ENCODE results near the gene ZNF593OS.

Gene ZNF593OS

GRCh38 chr1:26164036-26164860 lies 7.4 kb downstream of the ZNF593OS start:
- TF ChIP-seq, protein P1, sequence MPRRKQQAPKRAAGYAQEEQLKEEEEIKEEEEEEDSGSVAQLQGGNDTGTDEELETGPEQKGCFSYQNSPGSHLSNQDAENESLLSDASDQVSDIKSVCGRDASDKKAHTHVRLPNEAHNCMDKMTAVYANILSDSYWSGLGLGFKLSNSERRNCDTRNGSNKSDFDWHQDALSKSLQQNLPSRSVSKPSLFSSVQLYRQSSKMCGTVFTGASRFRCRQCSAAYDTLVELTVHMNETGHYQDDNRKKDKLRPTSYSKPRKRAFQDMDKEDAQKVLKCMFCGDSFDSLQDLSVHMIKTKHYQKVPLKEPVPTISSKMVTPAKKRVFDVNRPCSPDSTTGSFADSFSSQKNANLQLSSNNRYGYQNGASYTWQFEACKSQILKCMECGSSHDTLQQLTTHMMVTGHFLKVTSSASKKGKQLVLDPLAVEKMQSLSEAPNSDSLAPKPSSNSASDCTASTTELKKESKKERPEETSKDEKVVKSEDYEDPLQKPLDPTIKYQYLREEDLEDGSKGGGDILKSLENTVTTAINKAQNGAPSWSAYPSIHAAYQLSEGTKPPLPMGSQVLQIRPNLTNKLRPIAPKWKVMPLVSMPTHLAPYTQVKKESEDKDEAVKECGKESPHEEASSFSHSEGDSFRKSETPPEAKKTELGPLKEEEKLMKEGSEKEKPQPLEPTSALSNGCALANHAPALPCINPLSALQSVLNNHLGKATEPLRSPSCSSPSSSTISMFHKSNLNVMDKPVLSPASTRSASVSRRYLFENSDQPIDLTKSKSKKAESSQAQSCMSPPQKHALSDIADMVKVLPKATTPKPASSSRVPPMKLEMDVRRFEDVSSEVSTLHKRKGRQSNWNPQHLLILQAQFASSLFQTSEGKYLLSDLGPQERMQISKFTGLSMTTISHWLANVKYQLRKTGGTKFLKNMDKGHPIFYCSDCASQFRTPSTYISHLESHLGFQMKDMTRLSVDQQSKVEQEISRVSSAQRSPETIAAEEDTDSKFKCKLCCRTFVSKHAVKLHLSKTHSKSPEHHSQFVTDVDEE (CRISPR knock-in tag; IDR thresholded peaks at IDR 0.05): 0 out of 2 replicates have a peak, but pooled peaks have one; percentile 7
- TF ChIP-seq SNAI2 (CRISPR knock-in tag; IDR thresholded peaks at IDR 0.05) (0 out of 2 replicates have a peak, but pooled peaks have one; percentile 24), PPARA (CRISPR knock-in tag; IDR thresholded peaks at IDR 0.05; ENCODE audit: borderline replicate concordance) (no peak), ZFP3 (CRISPR knock-in tag; IDR thresholded peaks at IDR 0.05) (peak; percentile 75; the same call in 1 of the 2 replicates)
- ATAC-seq: peak; percentile 75

GRCh38 chr1:26163684-26164035 lies 8.0 kb downstream of the ZNF593OS start:
- TF ChIP-seq ZNF8 (CRISPR knock-in tag; IDR thresholded peaks at IDR 0.05) (no peak), TCF4 (CRISPR knock-in tag; IDR thresholded peaks at IDR 0.05; ENCODE audit: borderline replicate concordance) (no peak), OSR1 (CRISPR knock-in tag; IDR thresholded peaks at IDR 0.05) (no peak), ZFP3 (CRISPR knock-in tag; IDR thresholded peaks at IDR 0.05) (no peak), CSDC2 (CRISPR knock-in tag; IDR thresholded peaks at IDR 0.05) (no peak), ZNF565 (CRISPR knock-in tag; conservative IDR thresholded peaks at IDR 0.05; ENCODE audit: low read depth) (no peak), TOX (CRISPR knock-in tag; IDR thresholded peaks at IDR 0.05; ENCODE audit: borderline replicate concordance) (no peak), ARNTL (CRISPR knock-in tag; IDR thresholded peaks at IDR 0.05; ENCODE audit: borderline replicate concordance, low read depth) (no peak), ZC3H10 (CRISPR knock-in tag; IDR thresholded peaks at IDR 0.05) (no peak), PPARA (CRISPR knock-in tag; IDR thresholded peaks at IDR 0.05; ENCODE audit: borderline replicate concordance) (no peak)
- TF ChIP-seq, protein P2, sequence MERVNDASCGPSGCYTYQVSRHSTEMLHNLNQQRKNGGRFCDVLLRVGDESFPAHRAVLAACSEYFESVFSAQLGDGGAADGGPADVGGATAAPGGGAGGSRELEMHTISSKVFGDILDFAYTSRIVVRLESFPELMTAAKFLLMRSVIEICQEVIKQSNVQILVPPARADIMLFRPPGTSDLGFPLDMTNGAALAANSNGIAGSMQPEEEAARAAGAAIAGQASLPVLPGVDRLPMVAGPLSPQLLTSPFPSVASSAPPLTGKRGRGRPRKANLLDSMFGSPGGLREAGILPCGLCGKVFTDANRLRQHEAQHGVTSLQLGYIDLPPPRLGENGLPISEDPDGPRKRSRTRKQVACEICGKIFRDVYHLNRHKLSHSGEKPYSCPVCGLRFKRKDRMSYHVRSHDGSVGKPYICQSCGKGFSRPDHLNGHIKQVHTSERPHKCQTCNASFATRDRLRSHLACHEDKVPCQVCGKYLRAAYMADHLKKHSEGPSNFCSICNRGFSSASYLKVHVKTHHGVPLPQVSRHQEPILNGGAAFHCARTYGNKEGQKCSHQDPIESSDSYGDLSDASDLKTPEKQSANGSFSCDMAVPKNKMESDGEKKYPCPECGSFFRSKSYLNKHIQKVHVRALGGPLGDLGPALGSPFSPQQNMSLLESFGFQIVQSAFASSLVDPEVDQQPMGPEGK (CRISPR knock-in tag; IDR thresholded peaks at IDR 0.05; ENCODE audit: borderline replicate concordance): no peak
- no peak for ATAC-seq

DNA sequence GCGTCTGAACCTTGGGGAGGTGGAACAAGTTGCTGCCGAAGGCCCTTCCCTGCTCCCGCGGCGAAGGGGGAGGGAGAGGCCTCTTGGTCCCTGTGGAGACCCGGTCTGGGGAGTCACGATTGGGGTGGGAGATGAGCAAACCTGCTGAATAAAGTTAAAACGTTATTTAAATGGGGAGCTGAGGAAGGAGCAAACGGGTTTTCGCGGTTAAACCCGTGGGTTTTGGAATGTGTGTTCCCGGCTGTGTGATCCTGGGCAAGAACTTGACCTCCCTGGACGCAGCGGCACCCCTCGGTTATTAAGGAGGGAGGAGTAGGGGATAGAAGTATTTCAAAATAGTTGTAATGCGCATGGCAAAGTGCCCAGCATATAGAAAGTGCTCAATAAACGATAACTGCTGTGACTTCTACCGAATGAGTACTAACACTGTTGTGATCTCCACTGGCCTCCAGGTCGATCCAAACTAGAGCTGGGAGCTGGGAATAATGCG lies 9.4 kb downstream of the ZNF593OS start:
- TF ChIP-seq POU6F1 (CRISPR knock-in tag; IDR thresholded peaks at IDR 0.05; ENCODE audit: borderline replicate concordance, low read depth) (no peak), SNAI2 (CRISPR knock-in tag; IDR thresholded peaks at IDR 0.05) (no peak), ZFP3 (CRISPR knock-in tag; IDR thresholded peaks at IDR 0.05) (no peak), TOX (CRISPR knock-in tag; IDR thresholded peaks at IDR 0.05; ENCODE audit: borderline replicate concordance) (no peak), BACH2 (CRISPR knock-in tag; IDR thresholded peaks at IDR 0.05; ENCODE audit: borderline replicate concordance) (no peak), OSR1 (CRISPR knock-in tag; IDR thresholded peaks at IDR 0.05) (no peak), TCF4 (CRISPR knock-in tag; IDR thresholded peaks at IDR 0.05; ENCODE audit: borderline replicate concordance) (no peak), ZC3H10 (CRISPR knock-in tag; IDR thresholded peaks at IDR 0.05) (no peak), ZNF565 (CRISPR knock-in tag; conservative IDR thresholded peaks at IDR 0.05; ENCODE audit: low read depth) (no peak), ZFP30 (CRISPR knock-in tag; IDR thresholded peaks at IDR 0.05) (no peak)
- TF ChIP-seq, protein P1 (CRISPR knock-in tag; IDR thresholded peaks at IDR 0.05): no peak
- TF ChIP-seq, protein P2 (CRISPR knock-in tag; IDR thresholded peaks at IDR 0.05; ENCODE audit: borderline replicate concordance): no peak
- no peak for ATAC-seq
